HepG2 (cell line): ENCODE results near the gene KIAA1217.

ENCODE experiments used
- EHMT2 ChIP-seq: fragments of 200-600 bp; sonication (generic); IDR thresholded peaks from 2 replicates; pipeline ENCODE4 v1.7.0; 2017; ENCODE audit warnings: antibody characterized with exemption, low read depth, low read length, borderline replicate concordance
- GABPA ChIP-seq, 2 experiments: IDR thresholded peaks; 2 replicates each; pipeline ENCODE4 v1.6.1; 2011 to 2016; ENCODE audit warnings: low read depth in 2 of 2, low read length in 1 of 2, missing biosample characterization in 1 of 2, missing genetic modification characterization in 1 of 2
- HOXA5 ChIP-seq: sonication (generic); formaldehyde crosslinking; IDR thresholded peaks from 2 replicates; pipeline ENCODE4 v1.4.0; 2020; ENCODE audit warnings: missing genetic modification reagents
- MXI1 ChIP-seq: IDR thresholded peaks from 3 replicates; pipeline ENCODE4 v1.6.1; 2012; ENCODE audit warnings: low read depth, low read length, inconsistent platforms, borderline replicate concordance
- MYNN ChIP-seq: sonication (generic); formaldehyde crosslinking; IDR thresholded peaks from 2 replicates; pipeline ENCODE4 v1.4.0; 2020; ENCODE audit warnings: mild to moderate bottlenecking, low read depth, missing genetic modification reagents
- RXRA ChIP-seq: sonication (generic); formaldehyde crosslinking; IDR thresholded peaks from 2 replicates; pipeline ENCODE4 v1.5.1; 2020; ENCODE audit warnings: missing genetic modification reagents
- TOE1 ChIP-seq: sonication (generic); formaldehyde crosslinking; IDR thresholded peaks from 2 replicates; pipeline ENCODE4 v1.4.0; 2020; ENCODE audit warnings: mild to moderate bottlenecking, missing genetic modification reagents
- ZSCAN30 ChIP-seq: sonication (generic); formaldehyde crosslinking; IDR thresholded peaks from 2 replicates; pipeline ENCODE4 v1.5.0; 2020; ENCODE audit warnings: mild to moderate bottlenecking, missing genetic modification reagents

DNA sequence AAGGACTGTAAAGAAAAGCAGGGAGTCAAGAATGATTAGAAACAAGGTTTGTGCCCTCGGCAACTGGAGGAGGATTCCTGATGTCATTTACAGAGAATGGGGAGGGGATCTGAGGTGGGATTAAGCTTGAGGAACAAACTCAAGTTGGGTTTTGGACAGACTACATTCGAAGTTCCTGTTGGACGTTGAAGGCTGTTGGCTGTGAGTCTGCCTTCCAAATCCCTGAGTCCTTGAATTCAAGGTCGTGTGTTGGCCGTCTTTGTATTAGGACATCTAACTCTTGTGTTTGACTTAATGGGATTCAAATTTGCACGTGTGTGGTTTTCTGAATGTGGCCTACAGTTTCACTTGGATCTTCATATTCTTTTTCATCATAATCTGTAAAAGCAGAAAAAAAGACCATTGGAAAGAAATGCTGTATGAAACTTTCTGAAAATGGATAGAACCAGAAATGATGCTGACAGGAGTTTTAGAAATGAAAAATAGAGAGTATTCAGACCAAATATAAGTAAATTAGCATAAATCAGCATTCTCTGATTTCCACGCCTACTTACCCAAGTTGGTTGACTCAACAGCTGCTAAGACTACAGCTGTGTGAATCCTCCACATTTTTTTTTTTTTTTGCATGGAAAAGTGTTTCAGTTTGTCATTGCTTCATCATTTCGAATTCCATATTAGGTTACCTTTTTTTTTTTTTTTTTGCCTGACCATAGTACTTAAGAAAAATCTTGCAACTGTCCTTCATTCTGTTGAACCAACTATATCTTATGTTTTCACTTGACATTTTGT lies 94.8 kb downstream of the KIAA1217 start:
- no peak for TF ChIP-seq GABPA (IDR thresholded peaks at IDR 0.05; ENCODE audit: low read depth, low read length)
- no peak for TF ChIP-seq GABPA (CRISPR knock-in tag; IDR thresholded peaks at IDR 0.05; ENCODE audit: low read depth)
- TF ChIP-seq MYNN (CRISPR knock-in tag) = no peak
- TF ChIP-seq MXI1 = no peak
- no peak for TF ChIP-seq RXRA (CRISPR knock-in tag)
- no peak for TF ChIP-seq ZSCAN30
- TF ChIP-seq TOE1 (CRISPR knock-in tag) = no peak
- TF ChIP-seq EHMT2 = no peak
- TF ChIP-seq HOXA5 (CRISPR knock-in tag) = no peak
